HFFc6 (cell line): ENCODE data around the gene AMPD3. TPM values are rescaled to one million over a fixed set of nuclear protein-coding genes. Genes with fewer than 3 reads are reported as not detected.

Experiments
- DNase-seq: peaks from one replicate; pipeline ENCODE4 v3.0.0-alpha.2; 2018
- H3K27ac Mint-ChIP-seq: 2 replicates; pipeline ENCODE4 v1.8.0; 2020; ENCODE audit warnings: mild to moderate bottlenecking, mixed read lengths
- H3K27me3 Mint-ChIP-seq: 2 replicates; pipeline ENCODE4 v1.8.0; 2021; ENCODE audit warnings: mild to moderate bottlenecking, moderate library complexity, mixed read lengths; ENCODE audit not compliant: insufficient read depth
- H3K36me3 Mint-ChIP-seq: 2 replicates; pipeline ENCODE4 v1.8.0; 2021; ENCODE audit warnings: low read depth, mixed read lengths
- H3K4me1 Mint-ChIP-seq: 2 replicates; pipeline ENCODE4 v1.8.0; 2020; ENCODE audit warnings: low read depth, mixed read lengths
- H3K4me3 Mint-ChIP-seq: 2 replicates; pipeline ENCODE4 v1.8.0; 2020; ENCODE audit warnings: mild to moderate bottlenecking, moderate library complexity, mixed read lengths
- H3K9me3 Mint-ChIP-seq: 2 replicates; pipeline ENCODE4 v1.8.0; 2020; ENCODE audit warnings: mild to moderate bottlenecking, mixed read lengths
- total RNA-seq, 6 experiments: library from RNA; stranded (reverse); fragmentation: NEBNext Ultra II Directional; extraction: Animal tissue kit (Norgen Biotek cat#: 25700); gene quantifications; 2 replicates in 1 of 6; 3 replicates in 5 of 6; pipeline ENCODE4 v1.2.3, GENCODE V29; 2021
- TF ChIP-seq, protein P1 (sequence below): fragments of 200-600 bp; sonication (generic); IDR thresholded peaks from 2 replicates; pipeline ENCODE4 v1.5.0; 2021; ENCODE audit warnings: antibody characterized with exemption, mild to moderate bottlenecking

The AMPD3 gene
- total RNA-seq, 6 experiments from 2014 or later: 9.6 to 10.6 (median 10.0) TPM

- Mint-ChIP-seq H3K27ac (peak overlapping the region; percentile 95), H3K9me3 (no peaks in the 10 kb centered on the region), H3K27me3 (no peaks in the 10 kb centered on the region; the same call in none of the 2 replicates), H3K36me3 (peaks cover 35% of the 10 kb centered on the region), H3K4me3 (peak overlapping the region; percentile 41; the same call in 1 of the 2 replicates), H3K4me1 (peaks cover 42% of the 10 kb centered on the region)
- TF ChIP-seq, protein P1, sequence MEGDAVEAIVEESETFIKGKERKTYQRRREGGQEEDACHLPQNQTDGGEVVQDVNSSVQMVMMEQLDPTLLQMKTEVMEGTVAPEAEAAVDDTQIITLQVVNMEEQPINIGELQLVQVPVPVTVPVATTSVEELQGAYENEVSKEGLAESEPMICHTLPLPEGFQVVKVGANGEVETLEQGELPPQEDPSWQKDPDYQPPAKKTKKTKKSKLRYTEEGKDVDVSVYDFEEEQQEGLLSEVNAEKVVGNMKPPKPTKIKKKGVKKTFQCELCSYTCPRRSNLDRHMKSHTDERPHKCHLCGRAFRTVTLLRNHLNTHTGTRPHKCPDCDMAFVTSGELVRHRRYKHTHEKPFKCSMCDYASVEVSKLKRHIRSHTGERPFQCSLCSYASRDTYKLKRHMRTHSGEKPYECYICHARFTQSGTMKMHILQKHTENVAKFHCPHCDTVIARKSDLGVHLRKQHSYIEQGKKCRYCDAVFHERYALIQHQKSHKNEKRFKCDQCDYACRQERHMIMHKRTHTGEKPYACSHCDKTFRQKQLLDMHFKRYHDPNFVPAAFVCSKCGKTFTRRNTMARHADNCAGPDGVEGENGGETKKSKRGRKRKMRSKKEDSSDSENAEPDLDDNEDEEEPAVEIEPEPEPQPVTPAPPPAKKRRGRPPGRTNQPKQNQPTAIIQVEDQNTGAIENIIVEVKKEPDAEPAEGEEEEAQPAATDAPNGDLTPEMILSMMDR: no peak
- DNase-seq: no peak
These were observed 35.0 kb downstream of the AMPD3 start for GRCh38 chr11:10490032-10490397.

GRCh38 chr11:10490398-10491241, 35.6 kb downstream of the AMPD3 start:
- peak; percentile 98 for DNase-seq
- Mint-ChIP-seq H3K27me3 (no peaks in the 10 kb centered on the region; the same call in none of the 2 replicates), H3K4me3 (peak overlapping the region; percentile 71), H3K4me1 (peaks cover 42% of the 10 kb centered on the region), H3K36me3 (peaks cover 35% of the 10 kb centered on the region), H3K9me3 (no peaks in the 10 kb centered on the region), H3K27ac (peak overlapping the region; percentile 95)
- TF ChIP-seq, protein P1: no peak

GRCh38 chr11:10492084-10492483, 37.0 kb downstream of the AMPD3 start:
- Mint-ChIP-seq H3K27me3 (no peaks in the 10 kb centered on the region; the same call in none of the 2 replicates), H3K4me1 (peaks cover 42% of the 10 kb centered on the region), H3K27ac (peak overlapping the region; percentile 95), H3K9me3 (no peaks in the 10 kb centered on the region), H3K36me3 (peaks cover 41% of the 10 kb centered on the region), H3K4me3 (no peak overlapping the region)
- TF ChIP-seq, protein P1: no peak
- no peak for DNase-seq

DNA sequence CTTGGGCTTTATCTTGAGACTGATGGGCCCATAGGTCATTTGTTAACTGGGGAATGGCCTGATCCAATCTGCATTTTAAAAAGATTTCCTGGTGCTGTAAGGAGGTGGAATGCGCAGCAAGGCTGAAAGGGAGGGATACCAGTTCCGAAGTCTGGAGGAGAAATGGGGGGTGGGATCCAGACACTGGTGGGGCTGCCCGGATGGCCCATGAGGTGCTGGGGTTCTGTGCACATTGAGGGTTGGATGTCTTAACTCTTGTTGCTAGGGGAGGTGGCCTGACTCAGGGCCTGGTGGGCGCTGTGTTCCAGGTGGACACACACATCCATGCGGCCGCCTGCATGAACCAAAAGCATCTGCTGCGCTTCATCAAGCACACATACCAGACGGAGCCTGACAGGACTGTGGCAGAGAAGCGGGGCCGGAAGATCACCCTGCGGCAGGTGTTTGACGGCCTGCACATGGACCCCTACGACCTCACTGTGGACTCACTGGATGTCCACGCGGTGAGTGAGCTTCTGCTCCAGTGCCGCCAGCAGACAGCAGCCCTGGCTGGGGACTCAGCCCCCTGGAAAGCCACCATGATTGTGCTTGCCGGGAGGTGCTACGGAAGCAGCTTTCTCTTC, 38.1 kb downstream of the AMPD3 start:
- no peaks in the 10 kb centered on the region for H3K9me3 Mint-ChIP-seq
- H3K4me1 Mint-ChIP-seq: peaks cover 37% of the 10 kb centered on the region
- H3K27me3 Mint-ChIP-seq: no peaks in the 10 kb centered on the region; the same call in none of the 2 replicates
- H3K27ac Mint-ChIP-seq: no peak overlapping the region
- H3K4me3 Mint-ChIP-seq: no peak overlapping the region
- TF ChIP-seq, protein P1: no peak
- no peak for DNase-seq
- H3K36me3 Mint-ChIP-seq: peaks cover 48% of the 10 kb centered on the region

DNA sequence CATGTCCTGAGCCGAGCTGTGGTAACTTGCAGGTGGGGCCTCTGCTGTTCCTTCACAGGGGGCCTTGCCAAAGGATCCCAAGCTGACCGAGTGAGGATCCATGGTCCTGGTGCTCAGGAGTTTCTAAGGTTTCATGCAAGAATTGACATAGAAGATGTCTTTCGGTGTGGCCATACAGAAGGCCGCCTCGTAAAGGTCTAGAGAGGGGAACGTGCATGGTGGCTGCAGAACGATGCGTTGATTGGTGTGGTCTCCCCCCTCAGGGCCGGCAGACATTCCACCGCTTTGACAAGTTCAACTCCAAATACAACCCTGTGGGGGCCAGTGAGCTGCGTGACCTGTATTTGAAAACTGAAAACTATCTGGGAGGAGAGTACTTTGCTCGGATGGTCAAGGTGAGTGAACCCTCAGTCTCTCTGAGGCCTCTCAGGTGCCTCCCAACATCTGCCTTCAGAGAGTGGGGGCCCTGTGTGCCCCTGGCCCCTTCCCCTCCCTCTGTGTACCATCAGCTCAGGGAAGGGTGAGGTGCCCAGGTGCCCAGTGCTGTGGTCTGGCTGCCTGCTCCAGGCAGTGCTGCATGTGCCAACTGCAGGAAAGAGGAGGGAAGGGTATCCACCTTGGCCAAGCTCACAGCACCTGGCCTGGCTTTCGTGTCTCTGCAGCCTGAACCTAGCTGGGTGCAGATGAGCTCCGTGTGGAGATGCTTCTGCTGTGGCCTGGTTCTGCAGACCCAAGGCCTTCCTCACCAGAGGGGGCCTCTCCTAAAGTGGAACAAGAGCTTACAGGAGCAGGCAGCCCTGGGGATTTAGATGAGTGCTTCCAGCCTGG, 39.8 kb downstream of the AMPD3 start:
- no peak overlapping the region for H3K27ac Mint-ChIP-seq
- DNase-seq: no peak
- H3K36me3 Mint-ChIP-seq: peaks cover 41% of the 10 kb centered on the region
- peaks cover 30% of the 10 kb centered on the region for H3K4me1 Mint-ChIP-seq
- no peaks in the 10 kb centered on the region; the same call in 1 of the 2 replicates for H3K27me3 Mint-ChIP-seq
- no peak overlapping the region for H3K4me3 Mint-ChIP-seq
- TF ChIP-seq, protein P1: no peak
- no peaks in the 10 kb centered on the region for H3K9me3 Mint-ChIP-seq
